T-helper 1 cell (primary cell): ENCODE data around the gene SMAD3.
"Not testable (repeated sequence)": the region's sequence is repeated elsewhere in the genome, so short reads cannot be mapped to it uniquely, and the experiment has no call there.

Experiments
- DNase-seq, 5 donors: peaks; one replicate each; pipeline ENCODE4 v3.0.0-alpha.2; 2012 to 2020

The SMAD3 gene

GRCh38 chr15:67110958-67111864 is 45.8 kb downstream of the SMAD3 start:
- no peak for DNase-seq

- DNase-seq, result no peak
Measured at GRCh38 chr15:67114046-67114445, 48.6 kb downstream of the SMAD3 start.

GRCh38 chr15:67114846-67115585 is 49.6 kb downstream of the SMAD3 start:
- DNase-seq, result peak in 1 of 5 donors; percentile 76

- no peak for DNase-seq
Measured at GRCh38 chr15:67115586-67115969, 50.2 kb downstream of the SMAD3 start.

GRCh38 chr15:67116742-67117141 is 51.3 kb downstream of the SMAD3 start:
- peak in 1 of 5 donors; percentile 34 for DNase-seq

DNA sequence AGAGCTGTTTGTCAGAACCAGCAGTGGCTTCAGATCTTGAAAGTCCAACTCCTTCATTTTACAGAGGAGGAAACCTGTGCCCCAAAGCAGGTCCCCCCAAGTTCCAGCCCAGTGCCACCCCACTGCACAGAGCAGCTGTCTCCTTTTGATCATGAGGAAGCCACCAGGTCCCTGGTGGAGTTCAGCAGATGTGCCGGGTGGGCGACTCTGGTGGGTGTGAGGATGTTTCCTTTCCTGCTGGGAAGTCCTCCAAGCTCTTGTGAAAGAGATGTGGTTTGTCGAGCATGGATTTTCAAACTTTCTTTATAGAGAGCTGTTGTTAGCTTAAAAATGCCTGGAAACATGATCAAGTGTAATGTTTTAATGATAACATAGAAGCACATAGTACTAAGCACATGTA is 52.0 kb downstream of the SMAD3 start:
- no peak for DNase-seq

DNA sequence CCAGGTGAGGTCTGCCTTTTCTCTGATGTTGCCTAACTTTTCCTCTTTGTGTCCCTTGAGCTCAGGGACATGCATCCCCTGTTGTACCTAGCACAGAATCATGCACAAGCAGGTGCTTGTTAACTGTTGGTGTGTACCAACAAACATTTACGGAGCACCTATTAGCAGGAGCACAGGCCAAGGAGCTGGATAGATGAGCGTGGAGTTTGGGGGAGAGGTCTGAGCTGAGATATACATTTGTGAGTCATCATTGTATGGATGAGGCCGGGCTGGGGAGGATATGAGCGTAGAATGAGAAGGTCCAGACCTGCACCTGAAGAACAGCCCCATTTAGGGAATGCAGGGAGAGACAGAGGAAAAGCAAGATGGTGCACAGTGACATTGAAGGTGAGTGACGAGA is 53.4 kb downstream of the SMAD3 start:
- no peak for DNase-seq

GRCh38 chr15:67119238-67119846 is 53.9 kb downstream of the SMAD3 start:
- DNase-seq, result no peak

- DNase-seq, result no peak
Measured at GRCh38 chr15:67120009-67120838, 54.8 kb downstream of the SMAD3 start.

DNA sequence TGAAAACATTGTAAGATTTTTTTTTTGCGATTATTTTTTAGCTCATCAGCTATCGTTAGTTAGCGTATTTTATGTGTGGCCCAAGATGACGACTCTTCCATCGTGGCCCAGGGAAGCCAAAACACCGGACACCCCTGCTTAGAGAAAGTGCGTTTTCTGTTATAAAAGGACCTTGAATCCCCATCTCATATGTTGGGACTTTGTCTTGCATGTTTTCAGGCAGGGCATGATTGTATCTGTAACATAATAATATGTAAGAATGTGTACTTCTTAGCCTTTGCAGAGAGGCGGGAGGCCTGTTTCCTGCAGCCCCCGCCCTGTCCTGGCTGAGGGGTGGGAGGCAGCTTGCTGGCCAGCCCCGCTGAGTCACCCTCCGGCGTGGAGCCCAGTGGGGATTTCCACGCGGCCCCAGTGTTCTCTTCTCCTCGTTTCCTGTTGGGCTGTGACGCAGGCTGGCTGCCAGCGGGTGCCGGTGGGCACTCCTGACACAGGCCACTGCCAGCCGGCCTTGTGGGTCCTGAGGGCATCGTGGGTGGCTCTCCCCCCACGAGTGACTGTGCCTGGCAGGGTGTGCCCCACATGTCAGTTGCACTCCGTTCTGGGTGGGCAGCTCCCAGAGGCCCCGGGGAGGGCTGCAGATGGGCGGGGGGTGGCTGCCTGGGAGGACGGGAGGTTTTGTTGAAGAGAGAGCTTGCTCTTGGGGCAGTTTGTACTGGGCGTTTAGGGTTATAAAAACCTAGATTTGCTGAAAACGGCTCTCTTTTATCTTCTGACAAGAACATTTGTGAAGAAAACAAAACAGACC is 55.6 kb downstream of the SMAD3 start:
- DNase-seq, result peak; percentile 77 to 89 (median 83)

- DNase-seq, result no peak
Measured at GRCh38 chr15:67121644-67122605, 56.5 kb downstream of the SMAD3 start.

DNA sequence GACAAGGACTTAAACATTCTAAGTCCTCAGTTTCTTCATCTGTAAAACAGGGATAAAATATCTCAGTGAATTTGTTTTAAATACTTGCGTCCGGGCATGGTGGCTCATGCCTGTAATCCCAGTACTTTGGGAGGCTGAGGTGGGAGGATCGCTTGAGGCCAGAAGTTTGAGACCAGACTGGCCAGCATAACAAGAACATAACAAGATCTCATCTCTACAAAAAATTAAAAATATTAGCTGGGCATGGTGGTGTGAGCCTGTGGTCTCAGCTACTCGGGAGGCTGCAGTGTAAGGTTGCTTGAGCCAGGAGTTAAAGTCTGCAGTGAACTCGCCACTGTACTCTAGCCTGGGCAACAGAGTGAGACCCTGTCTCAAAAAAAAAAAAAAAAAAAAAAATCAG is 57.4 kb downstream of the SMAD3 start:
- DNase-seq, result not testable (repeated sequence)

GRCh38 chr15:67123291-67123690 is 57.9 kb downstream of the SMAD3 start:
- not testable (repeated sequence) for DNase-seq

DNA sequence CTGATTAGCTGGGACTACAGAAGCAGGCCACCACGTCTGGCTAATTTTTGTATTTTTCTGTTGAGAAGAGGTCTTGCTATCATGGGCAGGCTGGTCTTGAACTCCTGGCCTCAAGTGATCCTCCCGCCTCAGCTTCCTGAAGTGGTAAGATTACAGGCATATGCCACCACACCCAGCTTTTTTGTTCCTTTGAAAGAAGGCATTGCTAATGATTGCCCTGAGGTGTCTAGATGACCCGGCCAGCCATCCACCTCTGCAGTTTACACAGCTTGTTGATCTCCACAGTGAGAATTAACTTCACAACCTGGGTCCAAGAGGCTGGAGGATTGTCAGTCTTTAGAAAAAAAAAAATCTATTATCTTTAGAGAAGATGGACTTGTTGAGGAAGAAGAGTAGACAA is 58.7 kb downstream of the SMAD3 start:
- no peak for DNase-seq

GRCh38 chr15:67124911-67125588 is 59.6 kb downstream of the SMAD3 start:
- no peak for DNase-seq

DNA sequence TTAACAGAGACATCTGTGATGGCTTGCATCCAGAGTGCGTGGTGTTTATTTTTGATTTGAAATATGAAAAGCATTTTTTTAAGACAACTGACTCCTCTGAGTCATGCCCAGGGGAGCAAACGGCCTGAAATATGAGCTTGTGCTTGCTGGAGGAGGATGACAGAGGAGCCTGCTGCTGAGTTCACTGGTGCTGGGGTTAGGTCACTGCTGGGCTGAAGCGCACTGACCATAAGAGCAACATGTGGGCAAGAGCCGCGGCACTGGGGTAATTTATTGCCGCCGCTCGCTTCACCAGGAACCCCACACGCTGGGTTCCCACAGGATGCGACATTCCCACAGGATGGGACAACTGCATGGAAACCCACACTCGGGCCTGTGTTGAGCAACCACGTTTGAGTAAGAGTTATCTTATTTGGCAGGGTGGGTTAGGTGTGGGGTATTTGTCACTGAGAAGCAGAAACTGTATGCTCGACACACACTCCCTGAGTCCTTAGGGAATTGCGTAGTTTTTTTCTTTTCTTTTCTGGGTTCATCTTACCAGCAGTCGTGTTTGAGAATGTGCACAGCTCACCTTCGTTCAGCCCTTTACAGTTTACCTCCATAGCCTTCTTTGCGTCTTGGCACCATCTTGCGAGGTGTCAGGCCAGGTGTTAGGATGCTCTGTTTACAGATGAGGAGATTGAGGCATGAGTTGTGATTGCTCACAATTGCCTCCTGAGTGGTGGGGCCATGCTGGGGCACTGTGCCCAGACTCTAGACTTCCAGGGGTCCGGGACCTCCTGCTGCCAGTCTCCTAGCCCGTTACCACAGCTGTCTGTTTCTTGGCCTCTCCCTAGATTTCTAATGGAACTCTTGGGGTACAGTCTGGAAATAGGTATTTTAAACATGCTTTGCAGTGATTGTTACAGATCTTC is 60.4 kb downstream of the SMAD3 start:
- no peak for DNase-seq

- DNase-seq, result no peak
Measured at GRCh38 chr15:67126551-67127330, 61.3 kb downstream of the SMAD3 start.

DNA sequence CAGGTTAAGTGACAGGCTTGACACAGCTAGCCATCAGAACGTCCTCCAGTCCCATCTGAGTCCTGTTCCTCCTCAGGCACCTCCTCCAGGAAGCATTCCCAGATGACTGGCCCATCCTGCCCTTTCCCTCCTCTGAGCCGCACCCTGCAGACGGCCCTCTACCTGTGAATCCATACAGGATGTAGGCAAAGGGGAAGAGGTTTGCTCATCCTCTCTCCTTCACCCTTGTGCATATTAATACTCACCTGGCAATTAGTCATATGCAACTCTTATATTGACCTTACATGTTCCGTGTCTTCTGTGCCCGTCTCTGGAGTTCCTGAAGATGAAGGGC is 61.9 kb downstream of the SMAD3 start:
- no peak for DNase-seq
